ENCODE measurements around the gene MACROD2.

MACROD2 gene

GRCh38 chr20:15033891-15034290 is 1038.6 kb downstream of the MACROD2 start:
- H3K4me3 ChIP-seq (ENCODE audit: low read length) = no peak overlapping the region
- no peak overlapping the region for H3K9ac ChIP-seq (ENCODE audit: low read depth, low read length)
- H3K27me3 ChIP-seq (ENCODE audit: control insufficient read depth, insufficient read depth, low read length) = no peaks in the 10 kb centered on the region
- H3K36me3 ChIP-seq (ENCODE audit: insufficient read depth, low read length) = no peaks in the 10 kb centered on the region
- H3K9me3 ChIP-seq (replicated peaks; ENCODE audit: low read length) = no peaks in the 10 kb centered on the region
- no peaks in the 10 kb centered on the region for H3K4me1 ChIP-seq (ENCODE audit: control insufficient read depth, insufficient read depth, low read length)
- H3K4me2 ChIP-seq (ENCODE audit: low read length) = no peak overlapping the region

DNA sequence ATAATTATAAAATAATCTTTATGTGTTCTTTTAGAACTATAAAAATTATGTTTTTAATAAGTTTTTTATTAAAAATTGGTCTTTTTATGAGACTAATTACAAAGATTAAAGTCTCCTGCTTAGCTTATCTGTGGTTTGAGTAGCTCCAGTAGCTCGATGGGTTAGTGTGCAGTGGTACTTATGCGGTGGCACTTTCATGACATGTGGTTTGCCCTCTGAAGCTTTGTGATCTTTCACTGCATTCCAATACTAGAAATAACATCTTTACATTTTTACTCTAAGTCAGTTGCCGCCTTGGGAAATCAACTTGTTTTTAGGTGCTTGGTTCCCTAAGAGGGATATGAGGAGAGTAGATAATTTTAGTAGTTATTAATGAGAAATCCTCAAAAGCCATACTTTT is 1041.6 kb downstream of the MACROD2 start:
- no peak overlapping the region for H3K4me3 ChIP-seq (ENCODE audit: low read length)

GRCh38 chr20:15039088-15039752 is 1043.9 kb downstream of the MACROD2 start:
- no peaks in the 10 kb centered on the region for H3K4me1 ChIP-seq (ENCODE audit: control insufficient read depth, insufficient read depth, low read length)
- no peaks in the 10 kb centered on the region for H3K27me3 ChIP-seq (ENCODE audit: control insufficient read depth, insufficient read depth, low read length)
- H3K4me2 ChIP-seq (ENCODE audit: low read length) = no peak overlapping the region
- H3K9ac ChIP-seq (ENCODE audit: low read depth, low read length) = no peak overlapping the region
- H3K36me3 ChIP-seq (ENCODE audit: insufficient read depth, low read length) = no peaks in the 10 kb centered on the region
- no peaks in the 10 kb centered on the region for H3K9me3 ChIP-seq (replicated peaks; ENCODE audit: low read length)
- no peak overlapping the region for H3K4me3 ChIP-seq (ENCODE audit: low read length)

More for the DNA sequence above, 1041.6 kb downstream of the MACROD2 start:
- Histone ChIP-seq H3K4me1 (ENCODE audit: control insufficient read depth, insufficient read depth, low read length) (no peaks in the 10 kb centered on the region), H3K9me3 (replicated peaks; ENCODE audit: low read length) (no peaks in the 10 kb centered on the region), H3K9ac (ENCODE audit: low read depth, low read length) (no peak overlapping the region), H3K27me3 (ENCODE audit: control insufficient read depth, insufficient read depth, low read length) (no peaks in the 10 kb centered on the region), H3K36me3 (ENCODE audit: insufficient read depth, low read length) (no peaks in the 10 kb centered on the region), H3K4me2 (ENCODE audit: low read length) (no peak overlapping the region)

GRCh38 chr20:15042723-15043122 is 1047.4 kb downstream of the MACROD2 start:
- Histone ChIP-seq H3K4me2 (ENCODE audit: low read length) (no peak overlapping the region), H3K9me3 (replicated peaks; ENCODE audit: low read length) (no peaks in the 10 kb centered on the region), H3K27me3 (ENCODE audit: control insufficient read depth, insufficient read depth, low read length) (no peaks in the 10 kb centered on the region), H3K4me1 (ENCODE audit: control insufficient read depth, insufficient read depth, low read length) (no peaks in the 10 kb centered on the region), H3K36me3 (ENCODE audit: insufficient read depth, low read length) (no peaks in the 10 kb centered on the region), H3K4me3 (ENCODE audit: low read length) (no peak overlapping the region), H3K9ac (ENCODE audit: low read depth, low read length) (no peak overlapping the region)

- Histone ChIP-seq H3K9ac (ENCODE audit: low read depth, low read length) (no peak overlapping the region), H3K9me3 (replicated peaks; ENCODE audit: low read length) (no peaks in the 10 kb centered on the region), H3K4me3 (ENCODE audit: low read length) (no peak overlapping the region), H3K36me3 (ENCODE audit: insufficient read depth, low read length) (no peaks in the 10 kb centered on the region), H3K4me2 (ENCODE audit: low read length) (no peak overlapping the region), H3K4me1 (ENCODE audit: control insufficient read depth, insufficient read depth, low read length) (no peaks in the 10 kb centered on the region), H3K27me3 (ENCODE audit: control insufficient read depth, insufficient read depth, low read length) (no peaks in the 10 kb centered on the region)
Observed at GRCh38 chr20:15045246-15045645, 1049.9 kb downstream of the MACROD2 start.

- Histone ChIP-seq H3K9ac (ENCODE audit: low read depth, low read length) (no peak overlapping the region), H3K4me1 (ENCODE audit: control insufficient read depth, insufficient read depth, low read length) (no peaks in the 10 kb centered on the region)
Observed at GRCh38 chr20:15047042-15047441, 1051.7 kb downstream of the MACROD2 start.

GRCh38 chr20:15047601-15048000 is 1052.3 kb downstream of the MACROD2 start:
- no peaks in the 10 kb centered on the region for H3K36me3 ChIP-seq (ENCODE audit: insufficient read depth, low read length)
- H3K4me1 ChIP-seq (ENCODE audit: control insufficient read depth, insufficient read depth, low read length) = no peaks in the 10 kb centered on the region
- no peaks in the 10 kb centered on the region for H3K9me3 ChIP-seq (replicated peaks; ENCODE audit: low read length)
- no peak overlapping the region for H3K4me2 ChIP-seq (ENCODE audit: low read length)
- no peak overlapping the region for H3K9ac ChIP-seq (ENCODE audit: low read depth, low read length)
- H3K27me3 ChIP-seq (ENCODE audit: control insufficient read depth, insufficient read depth, low read length) = no peaks in the 10 kb centered on the region
- H3K4me3 ChIP-seq (ENCODE audit: low read length) = no peak overlapping the region

More at GRCh38 chr20:15047042-15047441, 1051.7 kb downstream of the MACROD2 start:
- H3K36me3 ChIP-seq (ENCODE audit: insufficient read depth, low read length) = no peaks in the 10 kb centered on the region
- H3K4me2 ChIP-seq (ENCODE audit: low read length) = no peak overlapping the region
- H3K4me3 ChIP-seq (ENCODE audit: low read length) = no peak overlapping the region
- no peaks in the 10 kb centered on the region for H3K27me3 ChIP-seq (ENCODE audit: control insufficient read depth, insufficient read depth, low read length)
- no peaks in the 10 kb centered on the region for H3K9me3 ChIP-seq (replicated peaks; ENCODE audit: low read length)

- H3K4me3 ChIP-seq (ENCODE audit: low read length) = no peak overlapping the region
- H3K36me3 ChIP-seq (ENCODE audit: insufficient read depth, low read length) = no peaks in the 10 kb centered on the region
- H3K9me3 ChIP-seq (replicated peaks; ENCODE audit: low read length) = no peaks in the 10 kb centered on the region
- no peaks in the 10 kb centered on the region for H3K27me3 ChIP-seq (ENCODE audit: control insufficient read depth, insufficient read depth, low read length)
- H3K9ac ChIP-seq (ENCODE audit: low read depth, low read length) = no peak overlapping the region
- no peak overlapping the region for H3K4me2 ChIP-seq (ENCODE audit: low read length)
- H3K4me1 ChIP-seq (ENCODE audit: control insufficient read depth, insufficient read depth, low read length) = no peaks in the 10 kb centered on the region
Observed at GRCh38 chr20:15056246-15056645, 1060.9 kb downstream of the MACROD2 start.

DNA sequence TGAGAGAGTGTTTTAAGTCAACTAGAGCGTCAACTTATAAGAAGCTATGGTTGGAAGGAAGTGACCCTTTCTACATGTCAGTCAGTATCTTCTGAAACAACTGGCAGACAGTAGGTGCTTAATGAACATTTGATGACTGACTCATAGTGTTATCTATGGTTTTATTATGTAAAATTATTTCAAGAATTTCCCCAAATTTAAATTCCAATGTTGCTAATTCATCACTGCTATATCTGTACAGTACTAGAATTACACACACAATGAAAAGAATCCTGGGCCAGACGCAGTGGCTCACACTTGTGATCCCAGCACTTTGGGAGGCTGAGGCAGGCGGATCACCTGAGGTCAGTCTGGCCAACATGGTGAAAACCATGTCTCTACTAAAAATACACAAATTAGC is 1063.5 kb downstream of the MACROD2 start:
- Histone ChIP-seq H3K4me2 (ENCODE audit: low read length) (no peak overlapping the region), H3K9ac (ENCODE audit: low read depth, low read length) (no peak overlapping the region), H3K4me1 (ENCODE audit: control insufficient read depth, insufficient read depth, low read length) (no peaks in the 10 kb centered on the region), H3K27me3 (ENCODE audit: control insufficient read depth, insufficient read depth, low read length) (no peaks in the 10 kb centered on the region), H3K9me3 (replicated peaks; ENCODE audit: low read length) (no peaks in the 10 kb centered on the region), H3K36me3 (ENCODE audit: insufficient read depth, low read length) (no peaks in the 10 kb centered on the region), H3K4me3 (ENCODE audit: low read length) (no peak overlapping the region)

DNA sequence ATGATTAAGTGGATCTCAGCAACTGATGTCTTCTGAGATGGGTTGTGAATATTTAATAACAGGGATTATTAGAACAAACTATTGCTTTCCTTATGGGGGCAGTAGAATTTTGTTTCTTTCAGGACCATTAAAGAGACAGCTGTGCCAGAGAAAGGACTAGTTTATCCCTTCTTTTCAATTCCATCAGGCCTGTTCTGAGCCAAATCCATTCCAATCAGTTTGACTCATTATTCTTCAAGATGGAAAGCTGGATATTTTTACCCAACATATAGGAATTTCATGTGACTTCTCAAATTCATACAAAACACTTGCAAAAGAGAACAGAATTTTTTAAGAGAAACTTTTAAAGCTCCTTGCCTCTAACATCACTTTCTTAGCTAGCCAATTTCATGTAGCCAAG is 1064.1 kb downstream of the MACROD2 start:
- Histone ChIP-seq H3K36me3 (ENCODE audit: insufficient read depth, low read length) (no peaks in the 10 kb centered on the region), H3K27me3 (ENCODE audit: control insufficient read depth, insufficient read depth, low read length) (no peaks in the 10 kb centered on the region), H3K4me1 (ENCODE audit: control insufficient read depth, insufficient read depth, low read length) (no peaks in the 10 kb centered on the region), H3K9me3 (replicated peaks; ENCODE audit: low read length) (no peaks in the 10 kb centered on the region), H3K4me2 (ENCODE audit: low read length) (no peak overlapping the region), H3K9ac (ENCODE audit: low read depth, low read length) (no peak overlapping the region), H3K4me3 (ENCODE audit: low read length) (no peak overlapping the region)

DNA sequence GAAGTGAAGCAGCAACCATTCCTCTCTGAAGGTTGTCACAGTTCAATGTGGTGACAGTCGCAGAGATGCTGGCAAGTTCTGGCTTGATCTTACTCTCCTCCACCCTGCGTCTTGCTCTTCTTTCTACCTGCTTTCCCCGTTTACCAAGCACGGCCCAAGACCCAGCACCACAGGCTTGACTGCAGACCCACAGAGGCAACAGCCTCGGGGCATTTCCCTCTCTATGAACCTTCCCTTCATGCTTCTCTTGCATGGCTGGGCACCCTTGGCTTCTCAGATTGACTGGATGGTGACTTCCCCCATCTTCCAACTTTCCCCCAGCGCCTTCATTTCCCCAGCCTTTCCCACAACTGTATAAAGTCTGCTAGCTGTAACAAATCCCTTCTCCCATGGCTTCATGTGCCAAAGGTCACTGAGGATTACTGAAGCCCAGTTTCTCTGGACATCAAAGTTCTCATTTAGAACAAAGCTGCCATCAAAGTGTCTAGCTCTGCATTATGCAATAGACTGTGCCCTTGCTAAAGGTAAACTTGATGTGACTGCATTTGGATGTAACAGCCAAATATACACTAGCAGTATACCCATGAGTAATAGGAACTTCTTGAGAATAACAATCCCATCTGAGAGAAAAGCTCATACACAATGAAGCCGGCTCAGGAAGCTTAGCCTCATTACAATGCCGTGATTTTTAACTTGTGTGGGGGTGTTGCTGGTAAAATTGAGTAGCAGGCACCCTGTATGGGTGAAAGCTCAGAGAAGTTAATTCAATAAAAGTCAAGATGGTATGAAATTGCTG is 1065.1 kb downstream of the MACROD2 start:
- Histone ChIP-seq H3K4me1 (ENCODE audit: control insufficient read depth, insufficient read depth, low read length) (no peaks in the 10 kb centered on the region), H3K4me2 (ENCODE audit: low read length) (no peak overlapping the region), H3K9me3 (replicated peaks; ENCODE audit: low read length) (no peaks in the 10 kb centered on the region), H3K36me3 (ENCODE audit: insufficient read depth, low read length) (no peaks in the 10 kb centered on the region), H3K27me3 (ENCODE audit: control insufficient read depth, insufficient read depth, low read length) (no peaks in the 10 kb centered on the region), H3K9ac (ENCODE audit: low read depth, low read length) (no peak overlapping the region), H3K4me3 (ENCODE audit: low read length) (no peak overlapping the region)

- Histone ChIP-seq H3K9ac (ENCODE audit: low read depth, low read length) (no peak overlapping the region), H3K4me2 (ENCODE audit: low read length) (no peak overlapping the region), H3K4me3 (ENCODE audit: low read length) (no peak overlapping the region), H3K4me1 (ENCODE audit: control insufficient read depth, insufficient read depth, low read length) (no peaks in the 10 kb centered on the region), H3K27me3 (ENCODE audit: control insufficient read depth, insufficient read depth, low read length) (no peaks in the 10 kb centered on the region), H3K36me3 (ENCODE audit: insufficient read depth, low read length) (no peaks in the 10 kb centered on the region), H3K9me3 (replicated peaks; ENCODE audit: low read length) (no peaks in the 10 kb centered on the region)
Observed at GRCh38 chr20:15061061-15061430, 1065.7 kb downstream of the MACROD2 start.

All from skeletal muscle satellite cell (primary cell).